AG04450 (cell line): ENCODE results near the gene OXCT1. TPM values are rescaled to one million over a fixed set of nuclear protein-coding genes. Genes with fewer than 3 reads are reported as not detected.
A peak's percentile ranks its signal among the peaks of the same experiment; 100 is the strongest.

Experiments
- CTCF ChIA-PET: fragments of 300-600, 350-600 bp; formaldehyde crosslinking; extraction: SDS; loops from one replicate; lab custom pipeline; 2022; ENCODE audit warnings: antibody characterized with exemption, inconsistent platforms; lab: Charles Lee
- POLR2A ChIA-PET: fragments of 350-600 bp; formaldehyde crosslinking; extraction: SDS; loops from one replicate; lab custom pipeline; 2021; ENCODE audit warnings: antibody characterized with exemption, inconsistent platforms; lab: Yijun Ruan, JAX
- DNase-seq: peaks from one replicate; pipeline ENCODE4 v3.0.0-alpha.2; 2011; ENCODE audit warnings: low read depth, low spot score
- H3K27ac ChIP-seq: one replicate; pipeline ENCODE4 v1.5.1; 2012; ENCODE audit warnings: low read depth, low read length, control low read depth
- H3K27me3 ChIP-seq: one replicate; pipeline ENCODE4 v1.6.0; 2012; ENCODE audit warnings: low read length; ENCODE audit not compliant: control insufficient read depth, insufficient read depth
- H3K4me3 ChIP-seq: 2 replicates; pipeline ENCODE4 v1.5.1; 2011; ENCODE audit warnings: mild to moderate bottlenecking, low read depth, low read length, control low read depth
- H3K9me3 ChIP-seq: 2 replicates; pipeline ENCODE4 v1.5.1; 2012; ENCODE audit warnings: low read length; ENCODE audit not compliant: control insufficient read depth, insufficient read depth
- CTCF ChIP-seq: IDR thresholded peaks from 2 replicates; pipeline ENCODE4 v1.5.1; 2011; ENCODE audit warnings: low read depth, low read length, control low read depth, inconsistent platforms
- polyA plus RNA-seq: library from polyadenylated mRNA; depleted of rRNA; stranded (reverse); fragments of >200 nt; gene quantifications from 2 replicates; pipeline ENCODE4 v1.2.3, GENCODE V29; 2011

Gene OXCT1
- polyA plus RNA-seq, 1 experiment = 31.7 TPM

GRCh38 chr5:41843456-41844370 is 26.5 kb downstream of the OXCT1 start:
- ChIA-PET CTCF (interaction anchor here (0.6 to 4.4 kb wide), 40 partner anchors 8 to 940 kb away, joined by 3 to 77 read pairs (median 4); no protein-coding TSS in a partner anchor), POLR2A (interaction anchor here (0.7 to 0.8 kb wide), 2 partner anchors 49 to 573 kb away, joined by 3 read pairs; no protein-coding TSS in a partner anchor)
- Histone ChIP-seq H3K27ac (no peak overlapping the region), H3K27me3 (no peaks in the 10 kb centered on the region), H3K9me3 (no peaks in the 10 kb centered on the region), H3K4me3 (no peak overlapping the region)
- TF ChIP-seq CTCF = peak; percentile 90
- peak; percentile 48 for DNase-seq

- CTCF ChIA-PET = interaction anchor here (0.6 to 4.4 kb wide), 34 partner anchors 8 to 939 kb away, joined by 3 to 77 read pairs (median 5); no protein-coding TSS in a partner anchor
- no peak overlapping the region for H3K27ac ChIP-seq
- POLR2A ChIA-PET = no interaction called here
- H3K27me3 ChIP-seq = no peaks in the 10 kb centered on the region
- no peaks in the 10 kb centered on the region for H3K9me3 ChIP-seq
- no peak for TF ChIP-seq CTCF
- H3K4me3 ChIP-seq = no peak overlapping the region
- DNase-seq = no peak
Measured at GRCh38 chr5:41842777-41843176, 27.4 kb downstream of the OXCT1 start.

GRCh38 chr5:41841325-41841724 is 28.9 kb downstream of the OXCT1 start:
- H3K9me3 ChIP-seq = no peaks in the 10 kb centered on the region
- DNase-seq = no peak
- POLR2A ChIA-PET = no interaction called here
- H3K27ac ChIP-seq = no peak overlapping the region
- no peaks in the 10 kb centered on the region for H3K27me3 ChIP-seq
- CTCF ChIA-PET = interaction anchor here (0.8 to 2.3 kb wide), 6 partner anchors 13 to 937 kb away, joined by 4 to 9 read pairs (median 5); no protein-coding TSS in a partner anchor
- no peak for TF ChIP-seq CTCF
- no peak overlapping the region for H3K4me3 ChIP-seq

GRCh38 chr5:41840251-41840650 is 30.0 kb downstream of the OXCT1 start:
- CTCF ChIA-PET = interaction anchor here (1.2 to 2.3 kb wide), 4 partner anchors 14 to 935 kb away, joined by 4 to 9 read pairs (median 6); no protein-coding TSS in a partner anchor
- Histone ChIP-seq H3K27ac (no peak overlapping the region), H3K4me3 (no peak overlapping the region), H3K9me3 (no peaks in the 10 kb centered on the region), H3K27me3 (no peaks in the 10 kb centered on the region)
- POLR2A ChIA-PET = no interaction called here
- DNase-seq = no peak
- no peak for TF ChIP-seq CTCF
